ENCODE measurements around the gene NSD2.
A peak's percentile ranks its signal among the peaks of the same experiment; 100 is the strongest.

Gene NSD2

GRCh38 chr4:2006367-2006766 is 135.2 kb downstream of the NSD2 start:
- no peak for TF ChIP-seq CTCF (conservative IDR thresholded peaks at IDR 0.05; ENCODE audit: control insufficient read depth, insufficient read depth, low read depth, low read length)
- H3K4me3 ChIP-seq (ENCODE audit: control insufficient read depth, low read depth, low read length): no peak overlapping the region
- DNase-seq (ENCODE audit: low read depth): no peak

GRCh38 chr4:2006956-2007653 is 135.9 kb downstream of the NSD2 start:
- peak overlapping the region; percentile 96 for H3K4me3 ChIP-seq (ENCODE audit: control insufficient read depth, low read depth, low read length)
- DNase-seq (ENCODE audit: low read depth): peak; percentile 23
- no peak for TF ChIP-seq CTCF (conservative IDR thresholded peaks at IDR 0.05; ENCODE audit: control insufficient read depth, insufficient read depth, low read depth, low read length)

- peak; percentile 21 for DNase-seq (ENCODE audit: low read depth)
- TF ChIP-seq CTCF (conservative IDR thresholded peaks at IDR 0.05; ENCODE audit: control insufficient read depth, insufficient read depth, low read depth, low read length): no peak
These were observed 136.8 kb downstream of the NSD2 start for GRCh38 chr4:2007804-2008670.

GRCh38 chr4:2008671-2008920 is 137.4 kb downstream of the NSD2 start:
- DNase-seq (ENCODE audit: low read depth): no peak
- H3K4me3 ChIP-seq (ENCODE audit: control insufficient read depth, low read depth, low read length): peak overlapping the region; percentile 96
- no peak for TF ChIP-seq CTCF (conservative IDR thresholded peaks at IDR 0.05; ENCODE audit: control insufficient read depth, insufficient read depth, low read depth, low read length)

More at GRCh38 chr4:2007804-2008670, 136.8 kb downstream of the NSD2 start:
- H3K4me3 ChIP-seq (ENCODE audit: control insufficient read depth, low read depth, low read length): peak overlapping the region; percentile 96

GRCh38 chr4:2008921-2009650 is 137.9 kb downstream of the NSD2 start, which contains the start of gene NELFA:
NELFA (minus strand) TSS chr4:2008974; CDS start chr4:2008959, 15 bp downstream.
- TF ChIP-seq CTCF (conservative IDR thresholded peaks at IDR 0.05; ENCODE audit: control insufficient read depth, insufficient read depth, low read depth, low read length): peak; percentile 27
- peak; percentile 90 for DNase-seq (ENCODE audit: low read depth)
- peak within 1 kb of the TSS; percentile 96 for H3K4me3 ChIP-seq (ENCODE audit: control insufficient read depth, low read depth, low read length)

GRCh38 chr4:2009651-2010233 is 138.5 kb downstream of the NSD2 start:
- DNase-seq (ENCODE audit: low read depth): peak; percentile 48
- H3K4me3 ChIP-seq (ENCODE audit: control insufficient read depth, low read depth, low read length): peak overlapping the region; percentile 96
- peak; percentile 16 for TF ChIP-seq CTCF (conservative IDR thresholded peaks at IDR 0.05; ENCODE audit: control insufficient read depth, insufficient read depth, low read depth, low read length)

Measured in fibroblast of mammary gland (primary cell).